ENCODE results near the gene C5.

C5 gene

GRCh38 chr9:120985819-120986222 lies 64.3 kb downstream of the C5 start:
- Histone ChIP-seq H2AFZ (ENCODE audit: insufficient read depth, low read length, poor library complexity) (no peak overlapping the region), H2BK12ac (ENCODE audit: low read length) (no peak overlapping the region), H4K12ac (ENCODE audit: low read depth, low read length) (no peak overlapping the region), H3K36me3 (ENCODE audit: control insufficient read depth in 1 of 2, insufficient read depth in 2 of 2, low read length in 2 of 2) (no peaks in the 10 kb centered on the region), H4K8ac (ENCODE audit: low read depth, low read length) (no peak overlapping the region), H2AK5ac (ENCODE audit: low read length) (no peak overlapping the region), H4K91ac (ENCODE audit: low read depth, low read length) (no peak overlapping the region), H3K27me3 (ENCODE audit: insufficient read depth, low read length) (no peaks in the 10 kb centered on the region), H3K14ac (ENCODE audit: low read length) (no peak overlapping the region), H3K4me3 (ENCODE audit: low read depth, low read length) (no peak overlapping the region), H3K9ac (ENCODE audit: low read length) (no peak overlapping the region), H2BK5ac (ENCODE audit: low read depth, low read length, poor library complexity) (no peak overlapping the region), H3K9me3 (ENCODE audit: insufficient read depth, low read depth, low read length) (no peaks in the 10 kb centered on the region), H2BK120ac (ENCODE audit: insufficient read depth, low read length, poor library complexity) (no peak overlapping the region), H3K4ac (ENCODE audit: low read depth, low read length) (no peak overlapping the region), H3K18ac (ENCODE audit: low read length) (no peak overlapping the region), H3K4me1 (ENCODE audit: control insufficient read depth in 1 of 2, insufficient read depth in 2 of 2, low read length in 2 of 2) (no peaks in the 10 kb centered on the region), H3K23ac (ENCODE audit: low read length) (no peak overlapping the region), H3K79me2 (ENCODE audit: control insufficient read depth, insufficient read depth, low read length, poor library complexity) (no peaks in the 10 kb centered on the region), H3K4me2 (ENCODE audit: low read length) (no peak overlapping the region), H3K27ac (ENCODE audit: low read depth, low read length) (no peak overlapping the region), H3K79me1 (ENCODE audit: low read length) (no peaks in the 10 kb centered on the region)
- DNase-seq: peak; percentile 56 to 83
- WGBS (ENCODE audit: extremely low coverage, insufficient coverage, insufficient read length): no CpG with 5 or more reads among the region's 2 CpGs

- Histone ChIP-seq H3K4ac (ENCODE audit: low read depth, low read length) (no peak overlapping the region), H2BK120ac (ENCODE audit: insufficient read depth, low read length, poor library complexity) (no peak overlapping the region), H3K27me3 (ENCODE audit: insufficient read depth, low read length) (no peaks in the 10 kb centered on the region), H3K9ac (ENCODE audit: low read length) (no peak overlapping the region), H4K12ac (ENCODE audit: low read depth, low read length) (no peak overlapping the region), H3K4me2 (ENCODE audit: low read length) (no peak overlapping the region), H3K79me1 (ENCODE audit: low read length) (no peaks in the 10 kb centered on the region), H2BK5ac (ENCODE audit: low read depth, low read length, poor library complexity) (no peak overlapping the region), H3K23ac (ENCODE audit: low read length) (no peak overlapping the region), H3K14ac (ENCODE audit: low read length) (no peak overlapping the region), H3K27ac (ENCODE audit: low read depth, low read length) (no peak overlapping the region), H3K9me3 (ENCODE audit: insufficient read depth, low read depth, low read length) (no peaks in the 10 kb centered on the region), H2BK12ac (ENCODE audit: low read length) (no peak overlapping the region), H3K79me2 (ENCODE audit: control insufficient read depth, insufficient read depth, low read length, poor library complexity) (no peaks in the 10 kb centered on the region), H2AK5ac (ENCODE audit: low read length) (no peak overlapping the region), H4K91ac (ENCODE audit: low read depth, low read length) (no peak overlapping the region), H3K18ac (ENCODE audit: low read length) (no peak overlapping the region), H3K4me3 (ENCODE audit: low read depth, low read length) (no peak overlapping the region), H3K36me3 (ENCODE audit: control insufficient read depth in 1 of 2, insufficient read depth in 2 of 2, low read length in 2 of 2) (no peaks in the 10 kb centered on the region), H4K8ac (ENCODE audit: low read depth, low read length) (no peak overlapping the region), H3K4me1 (ENCODE audit: control insufficient read depth in 1 of 2, insufficient read depth in 2 of 2, low read length in 2 of 2) (no peaks in the 10 kb centered on the region), H2AFZ (ENCODE audit: insufficient read depth, low read length, poor library complexity) (no peak overlapping the region)
- WGBS (ENCODE audit: extremely low coverage, insufficient coverage, insufficient read length): no CpG with 5 or more reads among the region's 3 CpGs
- peak in 1 of 2 donors; percentile 25 for DNase-seq
These were observed 66.7 kb downstream of the C5 start for GRCh38 chr9:120983259-120983837.

- no peak overlapping the region for H2BK120ac ChIP-seq (ENCODE audit: insufficient read depth, low read length, poor library complexity)
- no peaks in the 10 kb centered on the region for H3K27me3 ChIP-seq (ENCODE audit: insufficient read depth, low read length)
- no peaks in the 10 kb centered on the region for H3K4me1 ChIP-seq (ENCODE audit: control insufficient read depth in 1 of 2, insufficient read depth in 2 of 2, low read length in 2 of 2)
- no peaks in the 10 kb centered on the region for H3K36me3 ChIP-seq (ENCODE audit: control insufficient read depth in 1 of 2, insufficient read depth in 2 of 2, low read length in 2 of 2)
- no peak overlapping the region for H4K91ac ChIP-seq (ENCODE audit: low read depth, low read length)
- H2BK5ac ChIP-seq (ENCODE audit: low read depth, low read length, poor library complexity): no peak overlapping the region
- no CpG with 5 or more reads among the region's 3 CpGs for WGBS (ENCODE audit: extremely low coverage, insufficient coverage, insufficient read length)
- no peak overlapping the region for H4K12ac ChIP-seq (ENCODE audit: low read depth, low read length)
- no peak overlapping the region for H3K4me3 ChIP-seq (ENCODE audit: low read depth, low read length)
- H2AK5ac ChIP-seq (ENCODE audit: low read length): no peak overlapping the region
- no peaks in the 10 kb centered on the region for H3K79me2 ChIP-seq (ENCODE audit: control insufficient read depth, insufficient read depth, low read length, poor library complexity)
- H3K9me3 ChIP-seq (ENCODE audit: insufficient read depth, low read depth, low read length): no peaks in the 10 kb centered on the region
- no peak overlapping the region for H2AFZ ChIP-seq (ENCODE audit: insufficient read depth, low read length, poor library complexity)
- no peak overlapping the region for H3K14ac ChIP-seq (ENCODE audit: low read length)
- H3K9ac ChIP-seq (ENCODE audit: low read length): no peak overlapping the region
- H3K4me2 ChIP-seq (ENCODE audit: low read length): no peak overlapping the region
- no peaks in the 10 kb centered on the region for H3K79me1 ChIP-seq (ENCODE audit: low read length)
- no peak overlapping the region for H3K4ac ChIP-seq (ENCODE audit: low read depth, low read length)
- no peak overlapping the region for H4K8ac ChIP-seq (ENCODE audit: low read depth, low read length)
- H2BK12ac ChIP-seq (ENCODE audit: low read length): no peak overlapping the region
- no peak overlapping the region for H3K27ac ChIP-seq (ENCODE audit: low read depth, low read length)
- DNase-seq: peak in 1 of 2 donors; percentile 51
- no peak overlapping the region for H3K18ac ChIP-seq (ENCODE audit: low read length)
- no peak overlapping the region for H3K23ac ChIP-seq (ENCODE audit: low read length)
These were observed 67.2 kb downstream of the C5 start for GRCh38 chr9:120982836-120983235.

- Histone ChIP-seq H3K79me2 (ENCODE audit: control insufficient read depth, insufficient read depth, low read length, poor library complexity) (no peaks in the 10 kb centered on the region), H3K9ac (ENCODE audit: low read length) (no peak overlapping the region), H3K4me2 (ENCODE audit: low read length) (no peak overlapping the region), H3K4me3 (ENCODE audit: low read depth, low read length) (no peak overlapping the region), H4K12ac (ENCODE audit: low read depth, low read length) (no peak overlapping the region), H2BK5ac (ENCODE audit: low read depth, low read length, poor library complexity) (no peak overlapping the region), H4K8ac (ENCODE audit: low read depth, low read length) (no peak overlapping the region), H3K14ac (ENCODE audit: low read length) (no peak overlapping the region), H3K18ac (ENCODE audit: low read length) (no peak overlapping the region), H3K36me3 (ENCODE audit: control insufficient read depth in 1 of 2, insufficient read depth in 2 of 2, low read length in 2 of 2) (no peaks in the 10 kb centered on the region), H3K27ac (ENCODE audit: low read depth, low read length) (no peak overlapping the region), H3K79me1 (ENCODE audit: low read length) (no peaks in the 10 kb centered on the region), H4K91ac (ENCODE audit: low read depth, low read length) (no peak overlapping the region), H3K4me1 (ENCODE audit: control insufficient read depth in 1 of 2, insufficient read depth in 2 of 2, low read length in 2 of 2) (no peaks in the 10 kb centered on the region), H3K9me3 (ENCODE audit: insufficient read depth, low read depth, low read length) (no peaks in the 10 kb centered on the region), H3K27me3 (ENCODE audit: insufficient read depth, low read length) (no peaks in the 10 kb centered on the region), H3K23ac (ENCODE audit: low read length) (no peak overlapping the region), H2BK12ac (ENCODE audit: low read length) (no peak overlapping the region), H3K4ac (ENCODE audit: low read depth, low read length) (no peak overlapping the region), H2BK120ac (ENCODE audit: insufficient read depth, low read length, poor library complexity) (no peak overlapping the region), H2AK5ac (ENCODE audit: low read length) (no peak overlapping the region), H2AFZ (ENCODE audit: insufficient read depth, low read length, poor library complexity) (no peak overlapping the region)
- DNase-seq: no peak
- no CpG with 5 or more reads among the region's 3 CpGs for WGBS (ENCODE audit: extremely low coverage, insufficient coverage, insufficient read length)
These were observed 69.1 kb downstream of the C5 start for GRCh38 chr9:120980951-120981350.

Data from trophoblast cell (in vitro differentiated cells and primary cell).